ENCODE results near the gene PARP6.

GRCh38 chr15:72197460-72198355, 74.6 kb downstream of the PARP6 start, which contains the start of gene GRAMD2A:
- TF ChIP-seq CTCF (IDR thresholded peaks at IDR 0.05; ENCODE audit: low read depth, low read length) (no peak), POLR2A (IDR thresholded peaks at IDR 0.05; ENCODE audit: extremely low read depth, insufficient read length) (no peak), MAX (IDR thresholded peaks at IDR 0.05; ENCODE audit: low read depth, low read length) (no peak), MYC (IDR thresholded peaks at IDR 0.05; ENCODE audit: low read depth, low read length) (no peak)
